IMR-90 (cell line): Measurements from ENCODE around the gene GSTM3.

Experiments
- BHLHE40 ChIP-seq: fragments of 150-350 bp; IDR thresholded peaks from 2 replicates; pipeline ENCODE4 v1.6.1; 2016; ENCODE audit warnings: mild to moderate bottlenecking, low read depth, low read length
- CHD1 ChIP-seq: IDR thresholded peaks from 2 replicates; pipeline ENCODE4 v1.6.1; 2012; ENCODE audit warnings: low read depth, low read length, improper control_type of control experiment
- FOS ChIP-seq: fragments of 150-350 bp; IDR thresholded peaks from 2 replicates; pipeline ENCODE4 v1.6.1; 2016; ENCODE audit warnings: low read depth, low read length
- MAFK ChIP-seq: IDR thresholded peaks from 2 replicates; pipeline ENCODE4 v1.6.1; 2012; ENCODE audit warnings: low read depth, low read length, improper control_type of control experiment
- MXI1 ChIP-seq: IDR thresholded peaks from 2 replicates; pipeline ENCODE4 v1.6.1; 2012; ENCODE audit warnings: low read depth, mild to moderate bottlenecking, low read length, moderate library complexity, borderline replicate concordance
- POLR2A ChIP-seq: IDR thresholded peaks from 2 replicates; pipeline ENCODE4 v1.6.1; 2012; ENCODE audit warnings: mild to moderate bottlenecking, low read depth, low read length
- RAD21 ChIP-seq: IDR thresholded peaks from 2 replicates; pipeline ENCODE4 v1.6.1; 2012; ENCODE audit warnings: low read length, improper control_type of control experiment
- RCOR1 ChIP-seq: IDR thresholded peaks from 2 replicates; pipeline ENCODE4 v1.6.1; 2012; ENCODE audit warnings: mild to moderate bottlenecking, low read length, improper control_type of control experiment; ENCODE audit not compliant: insufficient replicate concordance
- RFX5 ChIP-seq: IDR thresholded peaks from 2 replicates; pipeline ENCODE4 v1.8.0; 2012; ENCODE audit warnings: low read depth, mild to moderate bottlenecking, low read length, moderate library complexity
- TF ChIP-seq, protein P1 (sequence below): conservative IDR thresholded peaks from 2 replicates; pipeline ENCODE4 v1.5.1; 2012; ENCODE audit warnings: mild to moderate bottlenecking, low read depth, low read length, improper control_type of control experiment
- TF ChIP-seq, protein P2 (sequence below): fragments of 150-350 bp; IDR thresholded peaks from 2 replicates; pipeline ENCODE4 v1.6.1; 2017; ENCODE audit warnings: mild to moderate bottlenecking, antibody characterized with exemption, low read length, low read depth
- TF ChIP-seq, protein P3 (sequence below): fragments of 150-350 bp; IDR thresholded peaks from 2 replicates; pipeline ENCODE4 v1.6.1; 2016; ENCODE audit warnings: low read depth, mild to moderate bottlenecking, low read length, moderate library complexity, borderline replicate concordance

DNA sequence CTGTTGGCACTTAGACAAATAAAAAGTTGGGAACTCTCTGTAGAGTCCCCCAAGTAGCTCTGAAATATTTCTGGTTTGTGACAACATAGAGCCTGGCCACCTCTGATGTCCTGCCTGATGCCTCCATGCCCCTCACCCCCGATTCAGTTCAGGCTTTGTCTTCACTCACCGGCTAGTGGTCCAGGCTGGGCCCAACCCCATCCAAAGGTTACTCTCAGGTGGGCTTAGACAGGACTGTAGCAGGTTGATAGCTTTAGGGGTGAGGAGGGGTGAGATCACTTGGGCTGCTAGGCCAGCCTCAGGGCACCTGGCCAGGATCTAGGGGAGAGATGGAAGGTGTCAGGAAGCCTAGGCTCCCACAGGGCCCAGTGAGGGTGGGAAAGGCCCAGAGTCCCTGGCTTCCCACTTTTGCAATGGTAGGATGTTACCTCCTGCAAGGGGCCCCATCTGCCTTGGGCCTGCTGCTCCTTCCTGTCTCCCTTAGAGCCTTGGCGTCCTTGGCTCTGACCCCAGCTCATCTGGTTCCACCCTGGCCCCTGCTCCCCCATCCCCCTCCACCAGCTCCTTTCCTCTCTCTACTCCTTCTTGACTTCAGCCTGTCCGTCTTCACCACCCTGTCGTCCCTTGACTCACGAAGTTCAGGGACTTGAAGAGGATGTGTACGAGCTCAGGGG is 16.1 kb upstream of the GSTM3 start:
- TF ChIP-seq, protein P1, sequence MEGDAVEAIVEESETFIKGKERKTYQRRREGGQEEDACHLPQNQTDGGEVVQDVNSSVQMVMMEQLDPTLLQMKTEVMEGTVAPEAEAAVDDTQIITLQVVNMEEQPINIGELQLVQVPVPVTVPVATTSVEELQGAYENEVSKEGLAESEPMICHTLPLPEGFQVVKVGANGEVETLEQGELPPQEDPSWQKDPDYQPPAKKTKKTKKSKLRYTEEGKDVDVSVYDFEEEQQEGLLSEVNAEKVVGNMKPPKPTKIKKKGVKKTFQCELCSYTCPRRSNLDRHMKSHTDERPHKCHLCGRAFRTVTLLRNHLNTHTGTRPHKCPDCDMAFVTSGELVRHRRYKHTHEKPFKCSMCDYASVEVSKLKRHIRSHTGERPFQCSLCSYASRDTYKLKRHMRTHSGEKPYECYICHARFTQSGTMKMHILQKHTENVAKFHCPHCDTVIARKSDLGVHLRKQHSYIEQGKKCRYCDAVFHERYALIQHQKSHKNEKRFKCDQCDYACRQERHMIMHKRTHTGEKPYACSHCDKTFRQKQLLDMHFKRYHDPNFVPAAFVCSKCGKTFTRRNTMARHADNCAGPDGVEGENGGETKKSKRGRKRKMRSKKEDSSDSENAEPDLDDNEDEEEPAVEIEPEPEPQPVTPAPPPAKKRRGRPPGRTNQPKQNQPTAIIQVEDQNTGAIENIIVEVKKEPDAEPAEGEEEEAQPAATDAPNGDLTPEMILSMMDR: no peak
- TF ChIP-seq, protein P2, sequence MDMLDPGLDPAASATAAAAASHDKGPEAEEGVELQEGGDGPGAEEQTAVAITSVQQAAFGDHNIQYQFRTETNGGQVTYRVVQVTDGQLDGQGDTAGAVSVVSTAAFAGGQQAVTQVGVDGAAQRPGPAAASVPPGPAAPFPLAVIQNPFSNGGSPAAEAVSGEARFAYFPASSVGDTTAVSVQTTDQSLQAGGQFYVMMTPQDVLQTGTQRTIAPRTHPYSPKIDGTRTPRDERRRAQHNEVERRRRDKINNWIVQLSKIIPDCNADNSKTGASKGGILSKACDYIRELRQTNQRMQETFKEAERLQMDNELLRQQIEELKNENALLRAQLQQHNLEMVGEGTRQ: no peak
- TF ChIP-seq BHLHE40: no peak
- TF ChIP-seq POLR2A: no peak
- TF ChIP-seq MXI1: no peak
- TF ChIP-seq RCOR1: no peak
- TF ChIP-seq MAFK: no peak
- TF ChIP-seq RFX5: no peak
- TF ChIP-seq, protein P3, sequence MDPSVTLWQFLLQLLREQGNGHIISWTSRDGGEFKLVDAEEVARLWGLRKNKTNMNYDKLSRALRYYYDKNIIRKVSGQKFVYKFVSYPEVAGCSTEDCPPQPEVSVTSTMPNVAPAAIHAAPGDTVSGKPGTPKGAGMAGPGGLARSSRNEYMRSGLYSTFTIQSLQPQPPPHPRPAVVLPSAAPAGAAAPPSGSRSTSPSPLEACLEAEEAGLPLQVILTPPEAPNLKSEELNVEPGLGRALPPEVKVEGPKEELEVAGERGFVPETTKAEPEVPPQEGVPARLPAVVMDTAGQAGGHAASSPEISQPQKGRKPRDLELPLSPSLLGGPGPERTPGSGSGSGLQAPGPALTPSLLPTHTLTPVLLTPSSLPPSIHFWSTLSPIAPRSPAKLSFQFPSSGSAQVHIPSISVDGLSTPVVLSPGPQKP: no peak
- TF ChIP-seq CHD1: no peak
- no peak for TF ChIP-seq FOS
- TF ChIP-seq RAD21: no peak
